ENCODE results near the gene CD52. TPM values are rescaled to one million over a fixed set of nuclear protein-coding genes. Genes with fewer than 3 reads are reported as not detected.

The CD52 gene
- total and polyA plus RNA-seq, 11 donors, result 1.6 to 89.9 (median 6.5) TPM; not detected in 1

GRCh38 chr1:26315874-26316850, 1.6 kb upstream of the CD52 start:
- intact Hi-C loops (cut with DNase I), result loop anchor here in 3 of 10 donors (2.0 to 10.0 kb wide), 3 partner anchors 31 to 281 kb away; partner anchors contain the start of gene ZNF593OS (in 1 of the 3)
- Histone ChIP-seq H3K36me3 (no peaks in the 10 kb centered on the region), H3K27ac (peak overlapping the region in 1 of 12 donors; percentile 88), H3K27me3 (no peaks in the 10 kb centered on the region), H3K4me3 (peak overlapping the region in 1 of 12 donors; percentile 7), H3K4me1 (peaks cover 0 to 74% (median 3%) of the 10 kb centered on the region in 12 donors), H3K9me3 (no peaks in the 10 kb centered on the region)
- DNase-seq, result no peak
- WGBS, 4 donors, result 88 to 91% (median 90%) methylated on average over 8 of the region's 8 CpGs
- no peak for ATAC-seq
- TF ChIP-seq CTCF (IDR thresholded peaks at IDR 0.05) (no peak), POLR2A (IDR thresholded peaks at IDR 0.05) (no peak)

- TF ChIP-seq POLR2A (IDR thresholded peaks at IDR 0.05) (no peak), CTCF (IDR thresholded peaks at IDR 0.05) (no peak)
- Histone ChIP-seq H3K27ac (peak overlapping the region in 7 of 12 donors; percentile 11 to 88 (median 46)), H3K9me3 (no peaks in the 10 kb centered on the region), H3K36me3 (no peaks in the 10 kb centered on the region), H3K4me1 (peaks cover 0 to 78% (median 7%) of the 10 kb centered on the region in 12 donors), H3K27me3 (no peaks in the 10 kb centered on the region), H3K4me3 (no peak overlapping the region)
- DNase-seq, result no peak
- ATAC-seq, result no peak
- 92 to 97% (median 95%) methylated on average over 2 of the region's 2 CpGs for WGBS, 4 donors
- intact Hi-C loops (cut with DNase I), result loop anchor here in 3 of 10 donors (2.0 to 10.0 kb wide), 3 partner anchors 32 to 282 kb away; partner anchors contain the start of gene ZNF593OS (in 1 of the 3)
Measured at GRCh38 chr1:26317146-26317545, 612 bp upstream of the CD52 start.

- ATAC-seq (peak in 2 of 4 donors; percentile 17 to 27), DNase-seq (peak in 1 of 5 donors; percentile 55)
- Histone ChIP-seq H3K27ac (peak overlapping the region in 8 of 12 donors; percentile 42 to 88 (median 51)), H3K4me1 (peaks cover 0 to 76% (median 7%) of the 10 kb centered on the region in 12 donors), H3K27me3 (no peaks in the 10 kb centered on the region), H3K4me3 (peak overlapping the region in 9 of 12 donors; percentile 3 to 63 (median 18)), H3K9me3 (no peaks in the 10 kb centered on the region), H3K36me3 (no peaks in the 10 kb centered on the region)
- WGBS, 4 donors, result 84 to 86% (median 85%) methylated on average over 9 of the region's 9 CpGs
- intact Hi-C loops (cut with DNase I), result loop anchor here in 1 of 10 donors (10.0 kb wide), 1 partner anchor 284 kb away; no protein-coding TSS in a partner anchor
- no peak for TF ChIP-seq CTCF (IDR thresholded peaks at IDR 0.05)
- no peak for TF ChIP-seq POLR2A (IDR thresholded peaks at IDR 0.05)
Measured at GRCh38 chr1:26318338-26319064, 743 bp downstream of the CD52 start.
